Mammary epithelial cell (primary cell): Measurements from ENCODE around the gene LRRC28.

Source experiments
- EZH2 ChIP-seq: IDR thresholded peaks from 2 replicates; pipeline ENCODE4 v1.6.1; 2012; ENCODE audit warnings: low read length, inconsistent platforms, borderline replicate concordance
- TF ChIP-seq, protein P1 (sequence below), 2 donors: IDR thresholded peaks in 1 of 2; conservative IDR thresholded peaks in 1 of 2; 2 replicates each; pipeline ENCODE4 v1.5.1; 2011 to 2012; ENCODE audit warnings: inconsistent platforms in 2 of 2, low read length in 2 of 2, mild to moderate bottlenecking in 2 of 2, control low read depth in 1 of 2, low read depth in 1 of 2; ENCODE audit not compliant: insufficient read depth in 1 of 2; ENCODE audit errors: extremely low read depth in 1 of 2

DNA sequence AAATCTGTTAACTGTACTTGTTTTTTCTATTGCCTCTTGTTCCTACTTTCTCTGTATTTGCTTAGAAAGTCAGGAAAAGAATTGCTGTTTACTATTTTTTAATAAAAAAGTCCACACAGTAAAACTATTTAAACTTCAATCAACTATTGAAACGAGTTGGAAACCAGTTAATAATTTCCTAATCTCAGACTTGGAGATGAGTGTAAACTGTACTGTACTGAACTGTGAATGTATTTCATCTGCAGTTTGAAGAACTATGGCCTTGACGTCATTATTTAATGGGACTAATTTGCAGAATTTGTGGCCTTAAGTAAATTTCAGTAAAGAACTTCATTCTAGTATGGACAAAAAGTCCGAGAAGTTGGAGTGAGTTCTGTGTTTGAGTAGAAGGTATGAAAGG lies 89.1 kb downstream of the LRRC28 start:
- TF ChIP-seq EZH2, result no peak
- TF ChIP-seq, protein P1, sequence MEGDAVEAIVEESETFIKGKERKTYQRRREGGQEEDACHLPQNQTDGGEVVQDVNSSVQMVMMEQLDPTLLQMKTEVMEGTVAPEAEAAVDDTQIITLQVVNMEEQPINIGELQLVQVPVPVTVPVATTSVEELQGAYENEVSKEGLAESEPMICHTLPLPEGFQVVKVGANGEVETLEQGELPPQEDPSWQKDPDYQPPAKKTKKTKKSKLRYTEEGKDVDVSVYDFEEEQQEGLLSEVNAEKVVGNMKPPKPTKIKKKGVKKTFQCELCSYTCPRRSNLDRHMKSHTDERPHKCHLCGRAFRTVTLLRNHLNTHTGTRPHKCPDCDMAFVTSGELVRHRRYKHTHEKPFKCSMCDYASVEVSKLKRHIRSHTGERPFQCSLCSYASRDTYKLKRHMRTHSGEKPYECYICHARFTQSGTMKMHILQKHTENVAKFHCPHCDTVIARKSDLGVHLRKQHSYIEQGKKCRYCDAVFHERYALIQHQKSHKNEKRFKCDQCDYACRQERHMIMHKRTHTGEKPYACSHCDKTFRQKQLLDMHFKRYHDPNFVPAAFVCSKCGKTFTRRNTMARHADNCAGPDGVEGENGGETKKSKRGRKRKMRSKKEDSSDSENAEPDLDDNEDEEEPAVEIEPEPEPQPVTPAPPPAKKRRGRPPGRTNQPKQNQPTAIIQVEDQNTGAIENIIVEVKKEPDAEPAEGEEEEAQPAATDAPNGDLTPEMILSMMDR (conservative IDR thresholded peaks at IDR 0.05 in 1 of 2, IDR thresholded peaks at IDR 0.05 in 1 of 2; ENCODE audit: extremely low read depth in 1 of 2, insufficient read depth in 1 of 2, low read depth in 1 of 2, low read length in 2 of 2), result no peak
